Transverse colon (tissue), 4 donors: ENCODE results near the gene SMARCAL1.

Source experiments
- CTCF ChIP-seq, 5 experiments: fragments of 200-600 bp in 3 of 5; fragments of 450-650 bp in 2 of 5; sonication (generic) in 3 of 5; IDR thresholded peaks; 1 replicate in 2 of 5; 2 replicates in 3 of 5; pipeline ENCODE4 v1.5.1; 2016 to 2017; ENCODE audit warnings: antibody characterized with exemption in 5 of 5, inconsistent platforms in 3 of 5, mild to moderate bottlenecking in 2 of 5, moderate library complexity in 1 of 5
- POLR2A ChIP-seq: fragments of 450-650 bp; IDR thresholded peaks from one replicate; pipeline ENCODE4 v1.6.1; 2016; ENCODE audit warnings: antibody characterized with exemption, mild to moderate bottlenecking, moderate library complexity
- POLR2AphosphoS5 ChIP-seq, 3 donors: sonication (generic); formaldehyde crosslinking; IDR thresholded peaks; one replicate each; pipeline ENCODE4 v1.6.1; 2016; ENCODE audit warnings: antibody characterized with exemption in 3 of 3

- TF ChIP-seq CTCF (IDR thresholded peaks at IDR 0.05) (no peak), POLR2A (no peak), POLR2AphosphoS5 (IDR thresholded peaks at IDR 0.05) (no peak)
Measured at GRCh38 chr2:216428618-216429350, 16.5 kb downstream of the SMARCAL1 start.
